Glutamatergic neuron (in vitro differentiated cells): ENCODE data around the gene SERINC3. TPM values are rescaled to one million over a fixed set of nuclear protein-coding genes. Genes with fewer than 3 reads are reported as not detected.
A peak's percentile ranks its signal among the peaks of the same experiment; 100 is the strongest.
"Not testable (repeated sequence)": the region's sequence is repeated elsewhere in the genome, so short reads cannot be mapped to it uniquely, and the experiment has no call there.

Experiments used
- DNase-seq: peaks from one replicate; pipeline ENCODE4 v3.0.0; 2022
- H3K27ac Mint-ChIP-seq: one replicate; pipeline ENCODE4 v1.8.0; 2020; ENCODE audit warnings: mild to moderate bottlenecking, mixed read lengths, inconsistent platforms; ENCODE audit not compliant: unreplicated experiment
- H3K27me3 Mint-ChIP-seq: one replicate; pipeline ENCODE4 v1.8.0; 2020; ENCODE audit warnings: mild to moderate bottlenecking, moderate library complexity, mixed read lengths, inconsistent platforms; ENCODE audit not compliant: unreplicated experiment
- H3K36me3 Mint-ChIP-seq: one replicate; pipeline ENCODE4 v1.8.0; 2020; ENCODE audit warnings: mild to moderate bottlenecking, mixed read lengths, inconsistent platforms; ENCODE audit not compliant: unreplicated experiment
- H3K4me1 Mint-ChIP-seq: one replicate; pipeline ENCODE4 v1.8.0; 2020; ENCODE audit warnings: mild to moderate bottlenecking, low read depth, mixed read lengths, inconsistent platforms; ENCODE audit not compliant: unreplicated experiment
- H3K4me3 Mint-ChIP-seq: one replicate; pipeline ENCODE4 v1.8.0; 2020; ENCODE audit warnings: mild to moderate bottlenecking, mixed read lengths, inconsistent platforms; ENCODE audit not compliant: unreplicated experiment
- H3K9me3 Mint-ChIP-seq: one replicate; pipeline ENCODE4 v1.8.0; 2020; ENCODE audit warnings: mild to moderate bottlenecking, moderate library complexity, mixed read lengths, inconsistent platforms; ENCODE audit not compliant: unreplicated experiment
- CTCF ChIP-seq: fragments of 200-600 bp; sonication (generic); IDR thresholded peaks from one replicate; pipeline ENCODE4 v1.5.0; 2021; ENCODE audit not compliant: partially characterized antibody, unreplicated experiment
- total RNA-seq: library from RNA; stranded (reverse); fragmentation: NEBNext Ultra II Directional; extraction: Animal tissue kit (Norgen Biotek cat#: 25700); gene quantifications from one replicate; pipeline ENCODE4 v1.2.1, GENCODE V29; 2021; ENCODE audit not compliant: unreplicated experiment

SERINC3 gene
- total RNA-seq, 1 donor from 2014 or later: 125 TPM

GRCh38 chr20:44479643-44480042 is 42.2 kb downstream of the SERINC3 start:
- DNase-seq: no peak
- H3K27ac Mint-ChIP-seq: no peak overlapping the region
- H3K4me3 Mint-ChIP-seq: no peak overlapping the region
- no peak for TF ChIP-seq CTCF
- H3K4me1 Mint-ChIP-seq: peaks cover 3% of the 10 kb centered on the region
- H3K36me3 Mint-ChIP-seq: peaks cover 8% of the 10 kb centered on the region
- peaks cover 4% of the 10 kb centered on the region for H3K27me3 Mint-ChIP-seq
- H3K9me3 Mint-ChIP-seq: peaks cover 2% of the 10 kb centered on the region

- TF ChIP-seq CTCF: no peak
Observed at GRCh38 chr20:44478206-44478605, 43.7 kb downstream of the SERINC3 start.

GRCh38 chr20:44477151-44477550 is 44.7 kb downstream of the SERINC3 start:
- H3K4me3 Mint-ChIP-seq: peak overlapping the region; percentile 93
- DNase-seq: no peak
- peaks cover 8% of the 10 kb centered on the region for H3K36me3 Mint-ChIP-seq
- peaks cover 3% of the 10 kb centered on the region for H3K4me1 Mint-ChIP-seq
- H3K9me3 Mint-ChIP-seq: peaks cover 2% of the 10 kb centered on the region
- no peak for TF ChIP-seq CTCF
- peaks cover 4% of the 10 kb centered on the region for H3K27me3 Mint-ChIP-seq
- H3K27ac Mint-ChIP-seq: no peak overlapping the region

More at GRCh38 chr20:44478206-44478605, 43.7 kb downstream of the SERINC3 start:
- H3K36me3 Mint-ChIP-seq: peaks cover 8% of the 10 kb centered on the region
- peaks cover 2% of the 10 kb centered on the region for H3K9me3 Mint-ChIP-seq
- peaks cover 4% of the 10 kb centered on the region for H3K27me3 Mint-ChIP-seq
- DNase-seq: no peak
- H3K4me1 Mint-ChIP-seq: peaks cover 3% of the 10 kb centered on the region
- H3K4me3 Mint-ChIP-seq: peak overlapping the region; percentile 47
- no peak overlapping the region for H3K27ac Mint-ChIP-seq

- peaks cover 8% of the 10 kb centered on the region for H3K36me3 Mint-ChIP-seq
- TF ChIP-seq CTCF: no peak
- DNase-seq: peak; percentile 90
- peak within 1 kb of the TSS; percentile 92 for H3K27ac Mint-ChIP-seq
- peaks cover 3% of the 10 kb centered on the region for H3K4me1 Mint-ChIP-seq
- H3K4me3 Mint-ChIP-seq: peak within 1 kb of the TSS; percentile 93
- H3K9me3 Mint-ChIP-seq: peaks cover under 1% of the 10 kb centered on the region
- H3K27me3 Mint-ChIP-seq: peaks cover 4% of the 10 kb centered on the region
Observed at GRCh38 chr20:44475694-44476560, 45.9 kb downstream of the SERINC3 start, which contains the start of gene TTPAL. Gene TTPAL, plus strand, starts transcription at chr20:44475874. Its CDS starts 4,126 bp downstream, at chr20:44480000.

- peaks cover 3% of the 10 kb centered on the region for H3K4me1 Mint-ChIP-seq
- H3K27ac Mint-ChIP-seq: peak overlapping the region; percentile 92
- peaks cover 4% of the 10 kb centered on the region for H3K27me3 Mint-ChIP-seq
- no peak for DNase-seq
- H3K36me3 Mint-ChIP-seq: peaks cover 4% of the 10 kb centered on the region
- no peaks in the 10 kb centered on the region for H3K9me3 Mint-ChIP-seq
- no peak for TF ChIP-seq CTCF
- H3K4me3 Mint-ChIP-seq: peak overlapping the region; percentile 93
Observed at GRCh38 chr20:44475372-44475693, 46.5 kb downstream of the SERINC3 start.

- H3K36me3 Mint-ChIP-seq, H3K27me3 Mint-ChIP-seq, DNase-seq, H3K4me3 Mint-ChIP-seq, H3K4me1 Mint-ChIP-seq, H3K27ac Mint-ChIP-seq, H3K9me3 Mint-ChIP-seq: not testable (repeated sequence)
Observed at GRCh38 chr20:44472283-44472682, 49.6 kb downstream of the SERINC3 start.
